Caki2 (cell line): ENCODE data around the gene TTYH1. TPM values are rescaled to one million over a fixed set of nuclear protein-coding genes. Genes with fewer than 3 reads are reported as not detected.

Experiments
- DNase-seq: peaks from one replicate; pipeline ENCODE4 v3.0.0-alpha.2; 2015; ENCODE audit warnings: low read depth
- in situ Hi-C: cut with HindIII; loops from 2 replicates; pipeline ENCODE4 v1.10.0; 2016; ENCODE audit warnings: low sequenced_read_pairs, low pct_unique_long_range_greater_than_20kb, mixed read lengths
- total RNA-seq: library from RNA; depleted of rRNA; stranded (reverse); fragments of >200 nt; shearing (Covaris generic); gene quantifications from 2 replicates; pipeline ENCODE4 v1.2.3, GENCODE V29; 2014; ENCODE audit warnings: low replicate concordance

Gene TTYH1
- total RNA-seq, 1 experiment from 2014 or later = not detected

GRCh38 chr19:54389553-54389952, 25.7 kb upstream of the TTYH1 start:
- in situ Hi-C loops = no loop called here

GRCh38 chr19:54390942-54391577, 24.2 kb upstream of the TTYH1 start:
- in situ Hi-C loops = no loop called here
- peak; percentile 44 for DNase-seq

More at GRCh38 chr19:54389553-54389952, 25.7 kb upstream of the TTYH1 start:
- DNase-seq = no peak

- DNase-seq = no peak
- in situ Hi-C loops = no loop called here
These were observed 23.6 kb upstream of the TTYH1 start for GRCh38 chr19:54391589-54392061.

- in situ Hi-C loops = no loop called here
- DNase-seq = no peak
These were observed 23.2 kb upstream of the TTYH1 start for GRCh38 chr19:54392105-54392504.

GRCh38 chr19:54393381-54393780, 21.9 kb upstream of the TTYH1 start:
- in situ Hi-C loops = no loop called here

GRCh38 chr19:54395685-54396084, 19.6 kb upstream of the TTYH1 start:
- in situ Hi-C loops = no loop called here
- no peak for DNase-seq

More at GRCh38 chr19:54393381-54393780, 21.9 kb upstream of the TTYH1 start:
- DNase-seq = no peak

- in situ Hi-C loops = no loop called here
- no peak for DNase-seq
These were observed 16.1 kb upstream of the TTYH1 start for GRCh38 chr19:54399189-54399588.

GRCh38 chr19:54400913-54401312, 14.4 kb upstream of the TTYH1 start:
- DNase-seq = no peak
- in situ Hi-C loops = no loop called here

GRCh38 chr19:54403054-54403453, 12.2 kb upstream of the TTYH1 start:
- in situ Hi-C loops = no loop called here

GRCh38 chr19:54405628-54406027, 9.6 kb upstream of the TTYH1 start:
- in situ Hi-C loops = no loop called here

More at GRCh38 chr19:54403054-54403453, 12.2 kb upstream of the TTYH1 start:
- no peak for DNase-seq

GRCh38 chr19:54407780-54408179, 7.5 kb upstream of the TTYH1 start:
- in situ Hi-C loops = no loop called here
- no peak for DNase-seq

More at GRCh38 chr19:54405628-54406027, 9.6 kb upstream of the TTYH1 start:
- no peak for DNase-seq

- DNase-seq = no peak
- in situ Hi-C loops = no loop called here
These were observed 6.7 kb upstream of the TTYH1 start for GRCh38 chr19:54408456-54409026.

GRCh38 chr19:54411033-54411432, 4.2 kb upstream of the TTYH1 start:
- no peak for DNase-seq
- in situ Hi-C loops = no loop called here

GRCh38 chr19:54412877-54413276, 2.4 kb upstream of the TTYH1 start:
- in situ Hi-C loops = no loop called here
- no peak for DNase-seq

- DNase-seq = no peak
- in situ Hi-C loops = no loop called here
These were observed 1.1 kb upstream of the TTYH1 start for GRCh38 chr19:54414156-54414555.

- in situ Hi-C loops = no loop called here
These were observed 823 bp downstream of the TTYH1 start for GRCh38 chr19:54415901-54416673.

GRCh38 chr19:54416695-54417491, 1.6 kb downstream of the TTYH1 start:
- DNase-seq = no peak
- in situ Hi-C loops = no loop called here

More at GRCh38 chr19:54415901-54416673, 823 bp downstream of the TTYH1 start:
- no peak for DNase-seq
